SK-N-MC (cell line): ENCODE results near the gene CRYZ.

Experiments
- EZH2 ChIP-seq: fragments of 200-600 bp; sonication (generic); IDR thresholded peaks from one replicate; pipeline ENCODE4 v1.6.1; 2017; ENCODE audit warnings: antibody characterized with exemption
- FOXP2 ChIP-seq: optimal IDR thresholded peaks from 2 replicates; pipeline ENCODE3; 2011; ENCODE audit warnings: mild to moderate bottlenecking, moderate library complexity; ENCODE audit not compliant: insufficient read depth; ENCODE audit errors: extremely low read length, control extremely low read depth
- POLR2AphosphoS5 ChIP-seq: IDR thresholded peaks from 2 replicates; pipeline ENCODE4 v1.6.1; 2012; ENCODE audit warnings: mild to moderate bottlenecking, low read depth, low read length, borderline replicate concordance

DNA sequence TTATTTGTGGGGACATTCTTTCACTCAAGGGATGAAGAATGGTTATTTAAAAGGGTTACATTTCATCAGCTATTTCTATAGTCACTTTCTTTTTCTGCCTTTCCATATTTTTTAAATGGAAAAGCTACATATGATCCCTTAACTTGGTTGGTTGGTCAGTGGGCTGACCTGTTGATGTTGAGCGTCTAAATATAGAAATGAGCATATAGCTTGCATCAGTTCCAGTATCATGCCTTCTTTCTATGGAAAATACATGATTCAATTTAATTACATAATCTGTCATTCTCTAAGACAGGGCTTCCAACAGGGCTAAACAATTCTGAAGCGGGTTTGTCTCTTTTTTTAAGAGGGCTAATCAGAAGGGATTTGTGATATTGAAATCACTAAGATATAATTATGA, 40.7 kb upstream of the CRYZ start:
- TF ChIP-seq EZH2 (no peak), POLR2AphosphoS5 (no peak), FOXP2 (no peak)
